H1 (cell line): ENCODE results near the gene PBX3. TPM values are rescaled to one million over a fixed set of nuclear protein-coding genes. Genes with fewer than 3 reads are reported as not detected.

Source experiments
- CTCF ChIA-PET: fragments of 300-600 bp; sonication (Branson Sonifier 250); formaldehyde crosslinking; loops from one replicate; lab custom pipeline; 2021; ENCODE audit not compliant: partially characterized antibody; lab: Charles Lee
- POLR2A ChIA-PET: fragments of 300-600 bp; sonication (Branson Sonifier 250); formaldehyde crosslinking; loops from one replicate; lab custom pipeline; 2021; ENCODE audit warnings: inconsistent platforms; ENCODE audit not compliant: partially characterized antibody; lab: Charles Lee
- DNase-seq, 2 experiments: peaks; one replicate each; pipeline versions ENCODE4 v3.0.0 to v3.0.0-alpha.2; 2010 to 2022; ENCODE audit warnings: low spot score in 2 of 2, low read depth in 1 of 2, mixed read lengths in 1 of 2
- FAIRE-seq: peaks from 2 replicates; lab custom pipeline; 2011; peaks lifted over from hg19 to GRCh38; lab: Jason Lieb, UNC
- H2AFZ ChIP-seq: 2 replicates; pipeline ENCODE4 v1.8.1; 2012; ENCODE audit warnings: low read length, inconsistent platforms
- H2AK5ac ChIP-seq: 2 replicates; pipeline ENCODE4 v1.6.1; 2013; ENCODE audit warnings: low read depth, low read length
- H2BK120ac ChIP-seq: replicated peaks from 2 replicates; pipeline ENCODE3; 2013; ENCODE audit warnings: low read depth, low read length, inconsistent platforms
- H2BK12ac ChIP-seq: 2 replicates; pipeline ENCODE4 v1.6.1; 2013; ENCODE audit warnings: low read depth, low read length
- H2BK15ac ChIP-seq: 2 replicates; pipeline ENCODE4 v1.6.1; 2013; ENCODE audit warnings: low read length
- H2BK20ac ChIP-seq: 2 replicates; pipeline ENCODE4 v1.6.1; 2013; ENCODE audit warnings: low read length
- H2BK5ac ChIP-seq: 2 replicates; pipeline ENCODE4 v1.6.1; 2013; ENCODE audit warnings: low read depth, low read length
- H3K14ac ChIP-seq: 2 replicates; pipeline ENCODE4 v1.6.1; 2013; ENCODE audit warnings: inconsistent platforms; ENCODE audit not compliant: insufficient read length
- H3K18ac ChIP-seq: 2 replicates; pipeline ENCODE4 v1.6.1; 2013; ENCODE audit warnings: low read length; ENCODE audit errors: extremely low read depth
- H3K23ac ChIP-seq: 2 replicates; pipeline ENCODE4 v1.6.1; 2013; ENCODE audit warnings: inconsistent platforms; ENCODE audit not compliant: insufficient read length
- H3K23me2 ChIP-seq: 2 replicates; pipeline ENCODE4 v1.6.1; 2013; ENCODE audit warnings: low read depth, low read length
- H3K27ac ChIP-seq: 2 replicates; pipeline ENCODE4 v1.6.1; 2011; ENCODE audit warnings: low read depth, low read length, inconsistent platforms
- H3K27me3 ChIP-seq, 4 experiments: replicated peaks in 1 of 4; 1 replicate in 1 of 4; 2 replicates in 3 of 4; pipeline versions ENCODE4 v1.6.1 to v1.8.1; 2011 to 2013; ENCODE audit warnings: low read length in 3 of 4, mild to moderate bottlenecking in 3 of 4, inconsistent platforms in 2 of 4, mixed read lengths in 2 of 4, moderate library complexity in 1 of 4; ENCODE audit not compliant: control insufficient read depth in 3 of 4, insufficient read depth in 3 of 4; ENCODE audit errors: extremely low read depth in 1 of 4
- H3K36me3 ChIP-seq, 4 experiments: 2 replicates each; pipeline versions ENCODE4 v1.6.1 to v1.8.1; 2011 to 2013; ENCODE audit warnings: mild to moderate bottlenecking in 4 of 4, low read length in 3 of 4, moderate library complexity in 2 of 4, control low read depth in 1 of 4, inconsistent platforms in 1 of 4; ENCODE audit not compliant: insufficient read depth in 4 of 4, control insufficient read depth in 2 of 4
- H3K4ac ChIP-seq: replicated peaks from 2 replicates; pipeline ENCODE3; 2013; ENCODE audit warnings: low read length, low read depth, mixed read lengths, inconsistent platforms; ENCODE audit not compliant: insufficient read length
- H3K4me1 ChIP-seq, 4 experiments: replicated peaks in 1 of 4; 1 replicate in 1 of 4; 2 replicates in 3 of 4; pipeline versions ENCODE4 v1.6.1 to v1.8.1; 2011 to 2013; ENCODE audit warnings: low read length in 3 of 4, inconsistent platforms in 2 of 4, mixed read lengths in 1 of 4; ENCODE audit not compliant: insufficient read depth in 4 of 4, control insufficient read depth in 3 of 4
- H3K4me2 ChIP-seq, 2 experiments: 2 replicates each; pipeline versions ENCODE4 v1.6.1 to v1.8.1; 2011 to 2013; ENCODE audit warnings: low read depth in 2 of 2, low read length in 2 of 2, control low read depth in 1 of 2, inconsistent platforms in 1 of 2, mild to moderate bottlenecking in 1 of 2; ENCODE audit not compliant: insufficient read depth in 1 of 2
- H3K4me3 ChIP-seq, 4 experiments: fragments of 200-600, 300-600 bp in 1 of 4; sonication (generic), shearing (Covaris generic), sonication (Bioruptor Twin) in 1 of 4; 2 replicates each; pipeline versions ENCODE4 v1.5.1 to v1.8.1; 2011 to 2016; ENCODE audit warnings: low read length in 4 of 4, low read depth in 3 of 4, control low read depth in 2 of 4, inconsistent platforms in 2 of 4, mild to moderate bottlenecking in 2 of 4, mixed read lengths in 1 of 4, moderate library complexity in 1 of 4; ENCODE audit not compliant: insufficient read depth in 2 of 4; ENCODE audit errors: extremely low read depth in 1 of 4
- H3K56ac ChIP-seq: replicated peaks from 2 replicates; pipeline ENCODE3; 2013; ENCODE audit warnings: low read depth, mild to moderate bottlenecking, mixed read lengths, low read length, inconsistent platforms; ENCODE audit not compliant: insufficient read length
- H3K79me1 ChIP-seq: 2 replicates; pipeline ENCODE4 v1.6.1; 2013; ENCODE audit warnings: low read depth, low read length, control low read depth
- H3K79me2 ChIP-seq, 2 experiments: 2 replicates each; pipeline versions ENCODE4 v1.6.1 to v1.8.1; 2012 to 2013; ENCODE audit warnings: low read length in 2 of 2, mild to moderate bottlenecking in 2 of 2, inconsistent platforms in 1 of 2; ENCODE audit not compliant: insufficient read depth in 2 of 2, control insufficient read depth in 1 of 2
- H3K9ac ChIP-seq, 4 experiments: replicated peaks in 1 of 4; 1 replicate in 1 of 4; 2 replicates in 3 of 4; pipeline versions ENCODE4 v1.6.1 to v1.8.1; 2011 to 2013; ENCODE audit warnings: low read depth in 3 of 4, low read length in 3 of 4, control low read depth in 2 of 4, mild to moderate bottlenecking in 2 of 4, moderate library complexity in 2 of 4, inconsistent platforms in 1 of 4; ENCODE audit errors: extremely low read depth in 1 of 4
- H3K9me3 ChIP-seq, 2 experiments: 2 replicates each; pipeline versions ENCODE4 v1.6.1 to v1.8.1; 2012 to 2013; ENCODE audit warnings: mild to moderate bottlenecking in 2 of 2, moderate library complexity in 2 of 2, control low read depth in 1 of 2, inconsistent platforms in 1 of 2, low read depth in 1 of 2, low read length in 1 of 2, mixed read lengths in 1 of 2; ENCODE audit not compliant: insufficient read depth in 2 of 2
- H4K20me1 ChIP-seq, 2 experiments: replicated peaks in 1 of 2; 2 replicates each; pipeline versions ENCODE3 to v1.8.1; 2011 to 2013; ENCODE audit warnings: inconsistent platforms in 2 of 2, low read length in 2 of 2, mild to moderate bottlenecking in 1 of 2; ENCODE audit not compliant: insufficient read depth in 2 of 2, control insufficient read depth in 1 of 2
- H4K5ac ChIP-seq: 2 replicates; pipeline ENCODE4 v1.6.1; 2013; ENCODE audit warnings: low read length, low read depth, mixed read lengths, inconsistent platforms; ENCODE audit not compliant: insufficient read length
- H4K8ac ChIP-seq: 2 replicates; pipeline ENCODE4 v1.8.0; 2013; ENCODE audit warnings: mild to moderate bottlenecking, moderate library complexity, low read length, inconsistent platforms; ENCODE audit not compliant: insufficient read depth; ENCODE audit errors: extremely low read depth
- H4K91ac ChIP-seq: replicated peaks from 2 replicates; pipeline ENCODE3; 2013; ENCODE audit warnings: low read length, mixed read lengths, inconsistent platforms; ENCODE audit not compliant: insufficient read length
- KDM5A ChIP-seq: fragments of 200-600 bp; IDR thresholded peaks from 2 replicates; pipeline ENCODE4 v1.7.1; 2012; ENCODE audit warnings: mild to moderate bottlenecking, low read length, inconsistent platforms, mixed read lengths
- NRF1 ChIP-seq: IDR thresholded peaks from 2 replicates; pipeline ENCODE4 v1.6.1; 2011; ENCODE audit warnings: mild to moderate bottlenecking, low read depth, low read length, improper control_type of control experiment
- WGBS, 2 experiments: shearing (Covaris generic) in 1 of 2; methylation state at CpG; one replicate each; pipeline versions ENCODE4 v1.1.6 to v1.1.7; 2013 to 2015; ENCODE audit warnings: low lambda C conversion rate in 2 of 2, mixed read lengths in 2 of 2, inconsistent platforms in 1 of 2, low coverage in 1 of 2, missing lambda C conversion rate in 1 of 2; ENCODE audit not compliant: insufficient replicate concordance in 2 of 2, insufficient coverage in 1 of 2, insufficient read length in 1 of 2; ENCODE audit errors: extremely low coverage in 1 of 2, missing lambda C conversion rate in 1 of 2; 5-methylcytosine and 5-hydroxymethylcytosine counted together
- polyA plus RNA-seq, 7 experiments: library from polyadenylated mRNA; depleted of rRNA in 3 of 7; stranded (reverse) in 5 of 7; unstranded in 2 of 7; fragments of >200 nt in 5 of 7; fragments of 200-250 nt in 2 of 7; gene quantifications; 1 replicate in 5 of 7; 2 replicates in 1 of 7; 4 replicates in 1 of 7; pipeline versions ENCODE4 v1.2.1 to v1.2.3, GENCODE V29; 2011 to 2013; ENCODE audit warnings: missing spikeins in 2 of 7, mixed read lengths in 2 of 7
- total RNA-seq: library from RNA; stranded (reverse); fragmentation: NEBNext Ultra II Directional; extraction: Animal tissue kit (Norgen Biotek cat#: 25700); gene quantifications from 2 replicates; pipeline ENCODE4 v1.2.1, GENCODE V29; 2021
- TF ChIP-seq, protein P1 (sequence below): IDR thresholded peaks from 2 replicates; pipeline ENCODE4 v1.6.1; 2012; ENCODE audit warnings: inconsistent platforms

Gene PBX3
- total and polyA plus RNA-seq, 2 of the 8 experiments (the other 6 are each of a cell fraction or from before 2014, with no cell fraction given) = 22.7 to 44.3 TPM

DNA sequence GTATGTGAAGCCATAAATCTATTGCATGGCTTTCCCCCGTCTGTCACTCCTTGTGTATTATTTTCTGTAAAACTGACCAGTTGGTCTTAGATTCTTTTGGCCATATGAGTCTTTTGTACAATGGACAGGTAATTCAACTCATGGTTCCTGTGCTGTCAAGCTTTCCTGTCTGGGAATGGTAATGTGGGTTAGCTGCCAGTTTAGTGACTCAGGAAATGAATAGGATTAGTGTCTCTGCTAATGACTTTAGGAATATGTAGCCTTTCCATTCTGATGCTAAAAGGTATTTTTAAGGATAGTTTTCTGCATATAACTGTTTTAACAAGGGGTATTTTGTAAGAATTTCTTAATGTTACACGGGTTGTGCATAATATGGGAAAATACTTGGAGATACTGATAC, 182.7 kb downstream of the PBX3 start:
- H3K18ac ChIP-seq = no peak overlapping the region
- no peak overlapping the region for H3K4me2 ChIP-seq
- no peaks in the 10 kb centered on the region for H3K27me3 ChIP-seq
- no peaks in the 10 kb centered on the region for H3K79me2 ChIP-seq
- no peak overlapping the region for H3K14ac ChIP-seq
- no peak overlapping the region for H2AK5ac ChIP-seq
- H3K36me3 ChIP-seq = peaks cover 0 to 10% (median 3%) of the 10 kb centered on the region in 4 experiments; a peak in 4 of 8 replicates
- no peak for FAIRE-seq
- no peak for DNase-seq
- TF ChIP-seq NRF1 (no peak), KDM5A (no peak)
- TF ChIP-seq, protein P1, sequence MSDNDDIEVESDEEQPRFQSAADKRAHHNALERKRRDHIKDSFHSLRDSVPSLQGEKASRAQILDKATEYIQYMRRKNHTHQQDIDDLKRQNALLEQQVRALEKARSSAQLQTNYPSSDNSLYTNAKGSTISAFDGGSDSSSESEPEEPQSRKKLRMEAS = no peak
- no peak overlapping the region for H2BK20ac ChIP-seq
- ChIA-PET POLR2A (no interaction called here), CTCF (interaction anchor here (0.6 to 0.8 kb wide), 2 partner anchors 16 to 27 kb away, joined by 3 read pairs; no protein-coding TSS in a partner anchor)
- H4K91ac ChIP-seq = no peak overlapping the region
- no peak overlapping the region for H3K27ac ChIP-seq
- no peak overlapping the region for H2BK120ac ChIP-seq
- H2BK15ac ChIP-seq = no peak overlapping the region
- H2BK5ac ChIP-seq = no peak overlapping the region
- 82% methylated on average over 2 of the region's 2 CpGs; no CpG with 5 or more reads in 1 of the 2 experiments for WGBS, 2 experiments
- no peak overlapping the region for H2AFZ ChIP-seq
- no peaks in the 10 kb centered on the region; the same call in 1 of the 2 replicates for H3K79me1 ChIP-seq
- H3K9ac ChIP-seq = no peak overlapping the region
- H3K4me3 ChIP-seq = no peak overlapping the region
- no peak overlapping the region for H3K4ac ChIP-seq
- H4K8ac ChIP-seq = no peak overlapping the region
- H3K56ac ChIP-seq = no peak overlapping the region
- H4K5ac ChIP-seq = no peak overlapping the region
- no peak overlapping the region for H3K23ac ChIP-seq
- peaks cover 0 to 8% (median 3%) of the 10 kb centered on the region in 4 experiments; a peak in 4 of 7 replicates for H3K4me1 ChIP-seq
- H4K20me1 ChIP-seq = no peaks in the 10 kb centered on the region
- no peaks in the 10 kb centered on the region for H3K9me3 ChIP-seq
- no peaks in the 10 kb centered on the region for H3K23me2 ChIP-seq
- no peak overlapping the region for H2BK12ac ChIP-seq
